DMS 273 (cell line): ENCODE measurements around the gene DGKA.
"Not testable (repeated sequence)": the region's sequence is repeated elsewhere in the genome, so short reads cannot be mapped to it uniquely, and the experiment has no call there.

Source experiments
- DNase-seq: peaks from one replicate; lab custom pipeline; 2025; ENCODE audit not compliant: unreplicated experiment; lab: John Stamatoyannopoulos, UW

The DGKA gene

DNA sequence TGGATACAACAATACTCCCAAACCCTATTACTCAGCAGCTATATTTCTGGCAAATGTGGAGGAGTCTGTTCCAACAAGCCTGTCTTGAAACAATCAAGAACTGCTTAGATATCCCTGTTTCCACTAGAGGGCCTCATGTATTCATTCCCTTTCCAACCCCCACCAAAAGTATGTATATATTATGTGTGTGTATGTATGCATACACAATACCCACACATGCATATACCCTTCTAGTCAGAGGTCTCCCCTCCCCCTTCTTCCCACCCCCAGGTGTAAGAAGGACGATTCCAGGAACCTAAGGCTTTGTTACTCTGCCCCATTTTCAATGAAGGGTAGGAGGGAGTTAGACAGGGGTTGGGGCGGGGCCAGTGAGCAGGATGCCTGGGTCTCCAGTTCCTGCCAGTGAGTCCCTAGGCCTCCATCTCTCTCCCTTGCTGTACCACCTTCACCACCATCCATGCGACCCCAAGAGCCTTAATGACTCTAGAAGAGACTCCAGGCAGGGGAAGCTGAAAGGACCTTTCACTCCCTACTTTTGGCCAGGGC, at the start of gene DGKA:
Gene DGKA (plus strand): TSS at position 392 of the 546 bp plus-strand sequence. CDS start 5,342 bp downstream, outside the sequence.
- DNase-seq, result peak; percentile 63

DNA sequence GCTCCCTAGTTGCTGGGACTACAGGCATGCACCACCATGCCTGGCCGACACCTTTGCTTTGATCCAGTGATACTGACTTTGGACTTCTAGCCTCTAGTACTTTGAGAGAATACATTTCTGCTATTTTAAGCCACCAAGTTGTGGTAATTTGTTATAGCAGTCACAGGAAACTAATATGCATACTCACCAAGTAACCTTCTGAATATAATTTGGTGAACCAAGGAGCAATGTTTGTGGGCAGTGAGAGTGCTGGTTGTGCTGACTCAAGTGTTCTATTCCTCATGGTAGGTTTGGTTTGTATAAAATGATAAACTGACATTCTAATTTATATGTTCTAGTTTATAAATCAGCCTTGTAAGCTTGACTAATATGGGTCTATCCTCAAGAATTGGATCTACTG, 45.8 kb upstream of the DGKA start:
- DNase-seq, result no peak

DNA sequence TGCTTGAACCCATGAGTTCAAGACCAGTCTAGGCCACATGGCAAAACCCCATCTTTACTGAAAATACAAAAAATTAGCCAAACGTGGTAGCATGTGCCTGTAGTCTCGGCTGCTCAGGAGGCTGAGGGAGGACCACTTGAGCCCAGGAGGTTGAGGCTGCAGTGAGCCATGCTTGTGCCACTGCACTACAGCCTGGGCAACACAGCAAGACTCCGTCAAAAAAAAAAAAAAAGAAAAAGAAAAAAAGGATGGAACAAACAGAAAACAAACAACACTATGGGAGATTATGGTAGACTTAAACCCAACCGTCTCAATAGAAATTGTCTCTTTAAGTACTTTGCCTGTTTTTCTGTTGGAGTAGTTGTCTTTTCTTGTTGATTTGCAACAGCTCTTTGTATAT, 39.7 kb upstream of the DGKA start:
- no peak for DNase-seq

DNA sequence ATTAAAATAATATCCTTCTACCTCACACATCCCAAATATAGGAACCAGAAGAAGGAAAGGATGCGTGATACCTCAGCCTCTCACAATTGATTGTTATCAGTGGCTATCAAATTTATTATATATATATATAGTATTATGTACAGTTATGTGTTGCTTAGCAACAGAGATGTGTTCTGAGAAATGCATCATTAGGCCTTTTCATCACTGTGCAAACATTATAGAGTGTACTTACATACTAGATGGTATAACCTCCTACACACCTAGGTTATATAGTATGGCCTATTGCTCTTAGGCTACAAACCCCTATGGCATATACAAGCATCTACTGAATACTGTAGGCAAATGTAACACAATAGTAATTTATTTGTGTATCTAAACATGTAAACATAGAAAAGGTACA, 37.2 kb upstream of the DGKA start:
- DNase-seq, result no peak

DNA sequence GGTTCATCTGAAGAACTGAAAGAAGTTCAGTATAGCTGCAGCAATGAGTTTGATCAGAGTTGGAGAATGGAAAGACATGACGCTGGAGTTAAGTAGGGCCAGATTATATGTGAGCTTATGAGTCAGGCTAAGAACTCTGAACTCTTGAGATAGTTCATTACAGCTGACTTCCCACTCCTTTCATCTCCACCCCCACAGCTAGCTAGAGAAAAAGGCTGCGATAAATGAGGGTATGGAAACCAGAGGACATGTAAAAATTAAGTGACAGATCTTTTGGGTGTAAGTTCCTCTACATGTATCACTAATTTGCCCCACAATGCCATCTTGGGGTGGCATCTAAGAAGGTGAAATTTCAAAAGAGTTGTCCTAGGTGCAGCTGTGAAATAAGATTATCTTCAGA, 31.9 kb upstream of the DGKA start:
- no peak for DNase-seq

DNA sequence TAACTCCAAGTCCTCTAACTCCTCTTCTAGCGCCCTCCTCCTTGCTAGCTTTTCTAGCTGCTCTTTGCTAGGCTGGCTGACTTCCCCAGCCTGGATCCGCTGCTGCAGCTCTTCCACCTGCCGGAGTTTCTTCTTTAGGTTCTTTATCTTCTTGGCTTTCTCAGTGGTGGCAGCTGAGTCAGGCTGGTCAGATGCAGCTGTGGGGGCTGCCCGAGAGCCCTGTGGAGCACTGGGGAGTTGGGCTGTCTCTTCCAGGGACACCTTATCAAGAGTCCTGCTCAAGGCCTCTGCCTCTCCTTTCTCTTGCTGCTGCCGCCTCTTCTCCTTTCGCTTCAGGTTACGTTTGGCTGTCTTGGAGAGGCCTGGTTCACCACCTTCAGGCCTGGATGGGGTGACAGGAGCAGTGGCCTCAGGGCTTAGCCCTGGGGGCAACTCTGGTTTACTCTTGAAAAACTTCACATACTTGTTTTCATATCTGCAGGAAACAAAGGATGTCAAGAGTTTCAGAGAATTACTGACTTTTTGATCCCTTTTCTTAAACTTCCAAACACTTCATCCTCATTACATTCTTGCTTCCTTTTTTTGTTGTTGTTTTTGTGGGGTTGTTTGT, 29.0 kb upstream of the DGKA start:
- DNase-seq, result no peak

DNA sequence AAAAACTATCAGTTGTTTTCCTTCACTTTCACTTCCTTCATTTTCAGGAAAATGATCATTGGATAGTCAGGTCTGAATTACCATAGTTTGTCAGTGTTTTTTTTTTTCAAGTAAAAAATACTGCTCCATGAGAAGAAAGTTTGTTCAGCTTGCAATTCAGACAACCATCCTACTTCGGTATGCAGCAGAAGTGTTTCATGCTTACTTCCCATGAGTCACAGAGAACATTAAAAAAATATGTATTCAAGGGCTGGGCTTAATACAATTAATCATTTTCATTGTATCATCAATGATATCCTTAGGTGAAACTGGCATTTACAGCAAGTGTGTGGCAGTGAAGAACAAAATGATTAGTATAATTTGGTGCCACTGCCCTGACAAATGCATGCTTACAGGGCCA, 24.9 kb upstream of the DGKA start:
- no peak for DNase-seq

DNA sequence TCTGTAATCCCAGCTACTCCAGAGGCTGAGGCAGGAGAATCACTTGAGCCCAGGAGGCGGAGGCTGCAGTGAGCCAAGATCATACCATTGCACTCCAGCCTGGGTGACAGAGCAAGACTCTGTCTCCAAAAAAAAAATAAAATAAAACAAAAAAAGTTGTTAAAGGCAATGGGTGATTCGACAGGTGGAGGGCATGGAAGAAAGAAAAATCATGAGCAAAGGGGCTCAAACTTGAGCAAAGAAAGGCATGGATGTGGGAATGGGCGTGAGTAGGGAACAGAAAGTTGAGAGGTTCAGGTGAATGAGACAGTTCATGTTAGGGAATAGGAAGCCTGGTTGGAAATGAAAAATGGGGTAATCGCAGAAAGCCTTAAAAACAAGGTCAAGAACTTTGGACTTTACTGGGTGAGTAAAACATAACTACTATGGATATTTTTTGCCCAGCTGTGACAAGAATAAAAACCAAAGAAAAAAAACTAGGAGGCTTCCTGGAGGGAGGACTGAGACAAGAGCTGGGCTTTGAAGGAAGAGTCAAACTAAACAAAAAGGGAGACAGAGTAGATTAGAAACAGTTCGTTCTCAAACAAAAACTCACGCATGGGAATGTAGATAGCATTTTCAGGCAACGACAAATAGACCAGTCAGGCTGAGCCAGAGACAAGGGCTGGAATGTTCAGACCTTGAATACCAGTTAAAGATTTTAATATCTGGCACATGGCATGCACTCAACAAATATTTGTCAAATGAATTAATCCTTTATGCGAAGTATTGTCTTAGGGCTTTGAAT, 22.0 kb upstream of the DGKA start:
- DNase-seq, result no peak

DNA sequence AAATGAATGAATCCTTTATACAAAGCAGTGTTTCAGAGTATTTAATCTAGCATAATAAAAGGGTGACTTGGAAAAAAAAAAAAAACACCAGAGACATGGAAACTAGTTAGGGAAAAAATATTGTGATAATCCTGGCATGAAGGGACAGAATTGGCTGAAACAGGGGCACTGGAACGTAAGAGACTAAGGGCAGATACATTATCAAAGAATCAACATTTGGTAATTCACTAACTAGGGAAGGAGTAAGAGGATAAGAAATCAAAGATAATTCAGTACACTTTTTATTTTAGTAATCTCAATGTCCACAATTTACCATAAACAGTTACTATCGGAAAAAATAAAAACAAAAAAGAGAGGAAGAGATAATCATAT, 21.5 kb upstream of the DGKA start:
- DNase-seq, result no peak

DNA sequence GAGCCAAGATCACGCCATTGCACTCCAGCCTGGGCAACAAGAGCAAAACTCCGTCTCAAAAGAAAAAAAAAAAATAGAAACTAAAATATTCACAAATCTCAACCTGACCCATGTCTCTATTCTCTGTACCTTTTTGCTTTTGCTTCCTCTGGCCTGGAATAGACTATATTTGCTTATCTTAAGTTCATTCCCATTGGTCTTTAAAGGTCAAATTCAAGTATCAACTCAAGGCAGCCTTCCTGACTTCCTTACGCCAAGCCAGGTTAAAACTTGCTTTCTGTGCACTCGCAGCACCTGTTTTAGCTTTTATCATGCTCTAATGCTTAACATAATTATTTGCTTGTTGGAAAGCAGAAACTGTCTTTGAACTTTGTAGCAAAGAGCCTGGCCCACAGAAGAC, 18.1 kb upstream of the DGKA start:
- no peak for DNase-seq

DNA sequence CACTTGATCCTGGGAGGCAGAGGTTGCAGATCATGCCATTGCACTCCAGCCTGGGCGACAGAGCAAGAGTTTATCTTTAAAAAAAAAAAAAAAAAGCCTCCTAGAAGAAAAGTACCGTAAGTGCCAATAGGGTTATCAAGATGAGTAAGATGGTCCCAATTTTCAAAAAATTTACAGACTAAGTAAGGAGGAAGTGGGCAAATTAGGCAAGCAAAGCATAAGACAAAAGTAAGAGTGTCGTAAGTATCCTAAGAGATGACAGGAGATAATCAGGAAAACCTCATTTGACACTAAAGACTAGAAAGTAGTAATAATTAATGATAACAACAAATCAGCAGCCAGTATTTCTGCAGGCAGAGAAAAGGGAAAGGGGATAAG, 15.5 kb upstream of the DGKA start:
- no peak for DNase-seq

DNA sequence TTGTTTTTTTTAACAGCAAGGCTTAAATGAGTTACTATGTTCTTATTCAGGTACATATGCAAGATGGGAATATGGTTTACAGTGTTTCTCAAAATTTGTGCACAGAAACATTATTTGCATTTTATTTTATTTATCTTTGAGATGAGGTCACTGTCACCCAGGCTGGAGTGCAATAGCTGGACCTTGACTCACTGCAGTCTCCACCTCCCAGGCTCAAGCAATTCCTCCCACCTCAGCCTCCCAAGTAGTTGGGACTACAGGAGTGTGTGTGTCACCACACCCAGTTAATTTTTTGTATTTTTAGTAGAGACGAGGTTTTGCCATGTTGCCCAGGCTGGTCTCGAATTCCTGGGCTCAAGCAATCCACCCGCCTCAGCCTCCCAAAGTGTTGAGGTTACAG, 11.9 kb upstream of the DGKA start:
- not testable (repeated sequence) for DNase-seq

DNA sequence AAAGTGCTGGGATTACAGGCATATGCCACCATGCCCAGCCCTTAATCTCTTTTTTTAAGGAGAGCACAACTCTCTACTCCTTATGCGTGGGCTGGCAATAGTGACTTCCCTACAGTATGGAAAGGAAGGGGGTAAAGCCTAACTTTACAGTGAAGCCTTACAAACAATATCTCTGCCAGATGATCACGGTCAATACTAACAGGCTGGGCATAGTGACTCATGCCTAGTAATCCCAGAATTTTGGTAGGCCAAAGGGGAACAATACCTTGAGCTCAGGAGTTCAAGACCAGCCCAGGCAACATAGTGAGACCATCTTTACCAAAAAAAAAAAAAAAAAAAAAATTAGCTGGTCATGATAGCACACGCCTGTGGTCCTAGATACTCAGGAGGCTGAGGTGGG, 8.8 kb upstream of the DGKA start:
- DNase-seq, result no peak

DNA sequence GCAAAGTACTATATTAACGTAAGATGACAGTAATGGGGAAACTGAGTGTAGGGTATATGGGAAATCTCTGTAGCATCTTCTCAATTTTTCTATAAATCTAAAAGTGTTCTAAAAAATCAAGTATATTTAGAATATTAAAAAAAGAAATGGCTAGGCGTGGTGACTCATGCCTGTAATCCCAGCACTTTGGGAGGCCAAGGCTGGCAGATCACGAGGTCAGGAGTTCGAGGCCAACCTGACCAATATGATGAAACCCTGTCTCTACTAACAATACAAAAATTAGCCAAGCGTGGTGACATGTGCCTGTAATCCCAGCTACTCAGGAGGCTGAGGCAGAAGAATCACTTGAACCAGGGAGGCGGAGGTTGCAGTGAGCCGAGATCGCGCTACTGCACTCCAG, 7.3 kb upstream of the DGKA start:
- not testable (repeated sequence) for DNase-seq

DNA sequence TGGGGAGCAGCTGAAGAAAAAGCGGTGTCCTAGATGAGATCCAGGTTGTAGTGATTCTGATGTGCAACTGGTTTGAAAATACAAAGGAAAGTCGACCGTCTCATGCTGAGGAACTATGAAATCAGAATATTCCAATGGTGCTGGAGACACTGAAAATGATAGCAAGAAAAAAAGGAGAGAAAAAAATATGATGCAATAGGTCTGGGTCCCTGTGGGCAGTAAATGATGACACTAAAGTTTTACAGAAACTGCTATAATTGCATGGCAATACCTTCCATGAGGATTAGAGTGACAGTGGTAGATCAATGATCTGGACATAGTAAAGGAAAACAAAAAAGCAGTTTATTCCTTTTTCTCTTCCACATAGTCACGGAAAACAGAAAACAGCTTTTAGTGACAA, 5.6 kb upstream of the DGKA start:
- DNase-seq, result no peak

DNA sequence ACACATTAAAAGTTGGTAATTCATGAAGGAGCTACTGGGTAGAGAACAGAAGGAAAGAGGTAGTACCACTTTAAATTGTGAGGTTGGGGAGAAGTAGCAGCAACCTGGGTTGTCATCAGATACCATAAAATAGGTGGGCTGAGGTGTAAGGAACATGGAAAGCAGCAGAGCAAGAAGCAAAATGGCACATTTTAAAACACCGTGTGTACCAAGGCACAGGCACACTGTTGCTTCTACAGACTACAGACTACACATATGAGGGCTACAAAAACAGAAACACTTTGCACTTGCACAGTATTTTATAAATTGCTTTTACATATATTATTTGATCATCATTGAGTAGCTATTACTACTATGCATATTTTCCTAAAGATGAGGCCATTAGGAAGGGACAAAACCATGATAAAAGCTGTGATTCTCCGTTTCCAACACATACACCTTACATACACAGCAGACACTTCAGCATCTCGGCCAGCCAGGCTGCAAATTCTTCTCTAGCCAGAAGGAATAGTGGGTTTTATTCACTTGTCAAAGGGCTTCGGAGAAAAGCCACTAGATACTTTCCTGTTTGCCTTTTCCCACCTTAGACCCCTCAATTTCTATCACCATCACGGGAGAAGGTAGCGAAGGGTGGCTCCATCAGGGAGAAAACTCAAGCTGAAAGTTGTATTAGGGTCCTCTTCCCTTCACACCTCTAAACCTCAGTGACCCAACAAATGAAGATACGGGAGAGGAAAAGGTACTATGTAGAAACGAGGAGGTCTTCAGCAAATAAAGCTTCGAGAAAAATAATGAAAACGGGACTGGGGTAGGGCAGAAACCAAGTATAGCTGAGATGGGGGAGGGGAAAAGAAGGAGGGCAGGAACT, 4.9 kb upstream of the DGKA start:
- DNase-seq, result peak; percentile 37

DNA sequence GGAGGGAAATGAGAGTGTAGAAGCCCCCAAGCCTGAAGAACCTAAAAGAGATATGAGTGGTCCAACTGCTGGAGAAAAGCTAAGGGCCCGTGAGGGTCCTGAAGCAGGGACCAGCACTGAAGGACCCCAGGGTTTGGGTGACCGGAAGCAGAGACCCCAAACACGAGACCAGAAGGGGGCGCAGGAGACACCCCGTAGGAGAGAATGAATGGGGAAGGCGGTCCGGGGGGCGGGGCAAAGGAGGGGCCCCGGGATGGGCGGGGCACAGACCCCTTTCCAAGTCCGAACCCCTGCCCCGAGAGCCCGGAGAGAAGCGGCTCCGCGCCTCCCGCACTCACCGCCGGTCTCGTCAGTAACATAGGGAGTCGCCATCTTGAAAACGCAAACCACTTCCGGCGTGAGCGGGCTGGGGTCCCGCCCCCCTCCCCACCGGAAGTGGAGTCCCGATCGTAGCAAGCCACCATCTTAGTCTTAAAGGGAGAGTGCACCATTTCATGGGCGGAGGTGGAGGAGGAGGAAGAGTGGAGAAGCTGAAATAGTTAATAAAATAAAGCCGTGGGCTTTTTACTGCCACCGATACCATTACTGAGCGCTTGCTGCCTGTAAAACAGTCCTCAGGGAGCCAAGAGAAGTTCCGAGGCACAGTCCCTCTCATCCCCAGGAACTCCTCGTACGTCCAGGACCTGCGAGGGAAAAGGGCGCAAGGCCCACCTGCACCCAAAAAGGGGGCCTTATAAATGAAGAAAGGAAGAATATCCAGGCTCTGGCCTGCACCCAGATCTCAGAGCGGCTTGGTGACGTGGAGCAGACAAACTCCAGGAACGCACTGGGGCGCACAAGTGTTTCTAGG, 4.0 kb upstream of the DGKA start:
- peak; percentile 94 for DNase-seq

DNA sequence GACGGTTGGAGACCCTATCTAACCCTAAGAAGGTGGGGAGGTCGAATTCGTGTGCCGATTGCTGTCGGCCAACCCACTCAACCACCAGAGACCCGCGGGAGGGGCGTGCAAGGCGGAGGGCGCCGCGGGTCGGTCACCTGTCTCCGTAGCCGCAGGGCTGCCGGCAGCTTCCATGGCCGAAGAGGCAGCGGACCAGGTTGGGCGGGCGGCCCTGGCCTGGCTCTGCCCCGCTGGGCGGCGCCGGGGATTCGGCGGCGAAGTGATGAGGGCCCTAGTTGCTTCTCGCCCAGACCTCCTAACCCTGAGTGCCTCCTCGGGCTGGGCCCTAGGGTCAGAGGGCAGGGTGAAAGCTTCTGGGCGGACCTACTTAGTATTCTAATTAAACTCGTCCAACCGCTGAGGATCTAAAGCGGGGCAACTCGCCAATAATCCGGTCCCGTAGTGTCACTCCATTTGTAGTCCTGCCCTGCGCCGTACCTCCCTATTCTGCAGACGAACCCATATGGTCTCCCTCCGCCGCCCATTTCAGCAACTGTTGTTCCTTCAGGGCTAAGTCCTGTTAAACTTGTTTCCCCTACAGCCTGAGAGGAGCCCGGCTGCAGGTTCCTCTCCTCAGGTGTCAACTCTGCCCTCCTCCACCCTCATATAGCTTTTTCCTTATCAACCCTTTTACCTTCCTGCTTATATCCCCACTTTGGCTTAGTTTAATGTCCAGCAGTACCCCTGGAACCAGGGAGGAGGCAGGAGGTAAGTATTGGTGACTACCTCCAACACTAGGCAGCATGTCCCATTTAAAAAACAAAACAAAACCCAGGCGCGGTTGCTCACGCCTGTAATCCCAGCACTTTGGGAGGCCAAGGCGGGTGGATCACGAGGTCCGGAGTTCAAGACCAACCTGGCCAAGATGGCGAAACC, 3.1 kb upstream of the DGKA start, which contains the start of gene PYM1:
Gene PYM1 (minus strand): TSS at position 307 of the 915 bp plus-strand sequence. CDS start 133 bp downstream, at position 174.
- peak; percentile 85 for DNase-seq

DNA sequence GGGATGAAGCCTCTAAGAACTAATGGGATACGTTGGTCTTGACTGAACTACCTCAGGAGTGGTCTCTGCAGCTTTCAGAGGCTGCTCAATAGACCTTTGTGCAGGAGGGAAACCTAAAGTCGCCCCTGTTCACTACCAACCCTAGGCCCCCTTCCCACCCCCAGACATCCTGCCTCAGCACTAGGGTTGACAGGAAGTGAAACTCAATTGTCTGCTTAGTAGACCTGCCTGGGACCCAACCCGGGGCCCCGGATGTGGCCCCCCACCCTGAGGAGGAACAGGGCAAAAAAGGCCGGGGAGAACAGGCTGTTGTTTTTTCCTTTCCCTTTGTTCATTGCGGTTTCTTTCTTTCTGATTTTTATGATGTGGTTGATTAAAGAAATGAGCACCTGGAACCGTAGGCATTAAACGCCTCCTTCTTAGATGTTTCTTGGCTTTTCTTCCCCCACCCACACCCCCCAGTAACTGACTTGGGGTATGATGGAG, 1.6 kb upstream of the DGKA start:
- no peak for DNase-seq
